GM12878 (cell line): ENCODE measurements around the gene NPAS2. TPM values are rescaled to one million over a fixed set of nuclear protein-coding genes. Genes with fewer than 3 reads are reported as not detected.

Experiments used
- ATAC-seq: fragments of 200-7000 bp; cut with Tn5 transposase; 3 replicates; pipeline ENCODE4 v1.9.1; 2020; ENCODE audit warnings: mild to moderate bottlenecking, moderate library complexity
- BruUV-seq: library from RNA; stranded (reverse); fragments of 400-500 nt; replicated peaks from 2 replicates; lab custom pipeline; 2021; lab: Mats Ljungman, UMichigan
- CTCF ChIA-PET: fragments of 300-600 bp; sonication (Branson Sonifier 250); formaldehyde crosslinking; extraction: SDS; loops from one replicate; lab custom pipeline; 2021; ENCODE audit warnings: inconsistent platforms; lab: Yijun Ruan, JAX
- POLR2A ChIA-PET: fragments of 350-600 bp; formaldehyde crosslinking; extraction: SDS; loops from one replicate; lab custom pipeline; 2021; ENCODE audit warnings: inconsistent platforms; lab: Charles Lee
- RAD21 ChIA-PET: fragments of 300-600 bp; sonication (Branson Sonifier 250); formaldehyde crosslinking; loops from one replicate; lab custom pipeline; 2023; ENCODE audit warnings: antibody characterized with exemption; ENCODE audit not compliant: unreplicated experiment; lab: Charles Lee
- SMC1A ChIA-PET: fragments of 300-600 bp; sonication (Branson Sonifier 250); formaldehyde crosslinking; loops from one replicate; lab custom pipeline; 2023; ENCODE audit not compliant: unreplicated experiment, uncharacterized antibody; lab: Charles Lee
- DNase-seq: peaks from one replicate; pipeline ENCODE4 v3.0.0-alpha.2; 2011; ENCODE audit warnings: low read depth, low spot score
- FAIRE-seq: peaks from 3 replicates; lab custom pipeline; 2011; peaks lifted over from hg19 to GRCh38; lab: Jason Lieb, UNC
- H2AFZ ChIP-seq: 2 replicates; pipeline ENCODE4 v1.6.0; 2011; ENCODE audit warnings: low read depth, low read length, control low read depth; ENCODE audit not compliant: control insufficient read depth
- H3K27ac ChIP-seq: 2 replicates; pipeline ENCODE4 v1.5.1; 2011; ENCODE audit warnings: control low read depth; ENCODE audit not compliant: control insufficient read depth, insufficient read depth
- H3K27me3 ChIP-seq, 2 experiments: replicated peaks in 1 of 2; 2 replicates each; pipeline versions ENCODE4 v1.6.0 to v1.6.1; 2011; ENCODE audit warnings: low read length in 1 of 2; ENCODE audit not compliant: control insufficient read depth in 2 of 2, insufficient read depth in 2 of 2
- H3K36me3 ChIP-seq, 2 experiments: 2 replicates each; pipeline ENCODE4 v1.5.1; 2011; ENCODE audit warnings: low read length in 1 of 2; ENCODE audit not compliant: control insufficient read depth in 2 of 2, insufficient read depth in 2 of 2
- H3K4me1 ChIP-seq: 2 replicates; pipeline ENCODE4 v1.6.1; 2011; ENCODE audit warnings: mild to moderate bottlenecking, low read length, moderate library complexity, mixed read lengths; ENCODE audit not compliant: control insufficient read depth, insufficient read depth
- H3K4me2 ChIP-seq: 2 replicates; pipeline ENCODE4 v1.6.0; 2011; ENCODE audit warnings: control low read depth; ENCODE audit not compliant: control insufficient read depth, insufficient read depth
- H3K4me3 ChIP-seq: fragments of 200-600 bp; sonication (generic); 2 replicates; pipeline ENCODE4 v1.5.1; 2016
- H3K79me2 ChIP-seq: 2 replicates; pipeline ENCODE4 v1.6.0; 2011; ENCODE audit warnings: low read length; ENCODE audit not compliant: control insufficient read depth, insufficient read depth
- H3K9ac ChIP-seq: 2 replicates; pipeline ENCODE4 v1.8.0; 2011; ENCODE audit warnings: low read length, control low read depth, mixed read lengths; ENCODE audit not compliant: control insufficient read depth, insufficient read depth
- H3K9me3 ChIP-seq: replicated peaks from 3 replicates; pipeline ENCODE4 v1.5.1; 2011; ENCODE audit warnings: mild to moderate bottlenecking, low read length; ENCODE audit not compliant: control insufficient read depth, insufficient read depth
- H4K20me1 ChIP-seq: 2 replicates; pipeline ENCODE4 v1.6.0; 2011; ENCODE audit not compliant: control insufficient read depth, insufficient read depth
- CREB1 ChIP-seq: IDR thresholded peaks from 2 replicates; pipeline ENCODE4 v1.6.1; 2012; ENCODE audit warnings: low read depth, mild to moderate bottlenecking, inconsistent platforms
- EZH2 ChIP-seq: IDR thresholded peaks from 2 replicates; pipeline ENCODE4 v1.6.1; 2012; ENCODE audit warnings: low read depth, mild to moderate bottlenecking, control low read depth, inconsistent platforms, low read length, borderline replicate concordance; ENCODE audit not compliant: control insufficient read depth
- MLLT1 ChIP-seq: fragments of 450-650 bp; IDR thresholded peaks from 2 replicates; pipeline ENCODE4 v1.6.1; 2016; ENCODE audit warnings: mild to moderate bottlenecking
- MYB ChIP-seq: fragments of 150-350 bp; IDR thresholded peaks from 2 replicates; pipeline ENCODE4 v1.6.1; 2014; ENCODE audit warnings: mild to moderate bottlenecking, low read depth, low read length, borderline replicate concordance
- RAD21 ChIP-seq: IDR thresholded peaks from 2 replicates; pipeline ENCODE4 v1.6.1; 2011; ENCODE audit warnings: mild to moderate bottlenecking, low read depth, low read length, moderate library complexity; ENCODE audit not compliant: insufficient read depth
- SIN3A ChIP-seq: IDR thresholded peaks from 2 replicates; pipeline ENCODE4 v1.6.1; 2012; ENCODE audit warnings: low read depth, low read length, improper control_type of control experiment
- SUPT20H ChIP-seq: IDR thresholded peaks from 2 replicates; pipeline ENCODE4 v1.6.1; 2011; ENCODE audit warnings: low read depth, mild to moderate bottlenecking, low read length, moderate library complexity, borderline replicate concordance; ENCODE audit not compliant: control insufficient read depth
- TBL1XR1 ChIP-seq: IDR thresholded peaks from 2 replicates; pipeline ENCODE4 v1.6.1; 2012; ENCODE audit warnings: low read depth, low read length, improper control_type of control experiment
- WGBS: methylation state at CpG from one replicate; pipeline ENCODE4 v1.1.6; 2016; ENCODE audit warnings: low lambda C conversion rate; ENCODE audit not compliant: insufficient replicate concordance, insufficient coverage; ENCODE audit errors: missing lambda C conversion rate; 5-methylcytosine and 5-hydroxymethylcytosine counted together
- in situ Hi-C: fragments of 300-500 bp; cut with MboI; formaldehyde crosslinking; loops from 9 replicates; pipeline ENCODE4 v1.14.3; 2018; ENCODE audit warnings: mixed read lengths
- intact Hi-C: fragments of 100-400 bp; cut with micrococcal nuclease; formaldehyde crosslinking; loops from one replicate; pipeline ENCODE4 v1.14.2; 2022; ENCODE audit not compliant: unreplicated experiment
- polyA plus RNA-seq, 11 experiments: library from polyadenylated mRNA; depleted of rRNA in 4 of 11; unstranded in 6 of 11; stranded (reverse) in 5 of 11; fragments of >200 nt; fragmentation: Nextera tagmentation in 4 of 11; fragmentation: Illumina TruSeq in 1 of 11; extraction: Ambion mirVana in 4 of 11; extraction: Trizol in 1 of 11; gene quantifications; 1 replicate in 1 of 11; 2 replicates in 10 of 11; pipeline versions ENCODE4 v1.2.1 to v1.2.3, GENCODE V29; 2011 to 2016; ENCODE audit warnings: inconsistent platforms in 2 of 11, missing spikeins in 2 of 11, low read depth in 1 of 11
- total RNA-seq, 4 experiments: library from RNA; depleted of rRNA in 3 of 4; stranded (reverse); fragments of >200 nt in 3 of 4; fragmentation: Illumina TruSeq in 1 of 4; extraction: Trizol in 1 of 4; gene quantifications; 2 replicates each; pipeline versions ENCODE4 v1.2.1 to v1.2.3, GENCODE V29; 2013 to 2021

NPAS2 gene
- total and polyA plus RNA-seq, 10 of the 15 experiments (the other 5 are each of a cell fraction or from before 2014, with no cell fraction given) = 0.08 TPM; not detected in 9

GRCh38 chr2:100906131-100906530 is 86.2 kb downstream of the NPAS2 start:
- no peaks in the 10 kb centered on the region for H3K4me1 ChIP-seq
- FAIRE-seq = no peak
- no peak overlapping the region for H3K4me2 ChIP-seq
- H3K9ac ChIP-seq = no peak overlapping the region
- H3K9me3 ChIP-seq = no peaks in the 10 kb centered on the region
- no peak overlapping the region for H2AFZ ChIP-seq
- H3K79me2 ChIP-seq = no peaks in the 10 kb centered on the region
- no peak for ATAC-seq
- H3K4me3 ChIP-seq = no peak overlapping the region
- 0% methylated on average over 1 of the region's 1 CpG for WGBS
- intact Hi-C loops = no loop called here
- no peak for DNase-seq
- SMC1A ChIA-PET = interaction anchor here (0.6 kb wide), 1 partner anchor 193 kb away, joined by 3 read pairs; no protein-coding TSS in a partner anchor
- no TSS peak for BruUV-seq
- H3K36me3 ChIP-seq = no peaks in the 10 kb centered on the region
- POLR2A ChIA-PET = no interaction called here
- RAD21 ChIA-PET = no interaction called here
- no peaks in the 10 kb centered on the region for H4K20me1 ChIP-seq
- TF ChIP-seq CREB1 (no peak), EZH2 (no peak), MLLT1 (no peak), SUPT20H (no peak), RAD21 (no peak), SIN3A (no peak), TBL1XR1 (no peak), MYB (no peak)
- CTCF ChIA-PET = interaction anchor here (0.6 kb wide), 1 partner anchor 48 kb away, joined by 4 read pairs; no protein-coding TSS in a partner anchor
- H3K27me3 ChIP-seq = peaks cover 0 to 6% of the 10 kb centered on the region in 2 experiments; a peak in 2 of 4 replicates
- in situ Hi-C loops = no loop called here
- H3K27ac ChIP-seq = no peak overlapping the region
